GM11168 (cell line): ENCODE data around the gene FERMT2.

Source experiments
- in situ Hi-C: fragments of 300-500 bp; cut with MboI; formaldehyde crosslinking; loops from one replicate; pipeline ENCODE4 v1.12.0; 2022; ENCODE audit warnings: low sequenced_read_pairs; ENCODE audit not compliant: unreplicated experiment

FERMT2 gene

GRCh38 chr14:52950898-52951680 is at the start of gene FERMT2:
TSS of gene FERMT2 (minus strand) at chr14:52951050. CDS start at chr14:52950568, 482 bp downstream.
- in situ Hi-C loops, result no loop called here

- in situ Hi-C loops, result no loop called here
Observed at GRCh38 chr14:52998376-52999015, 47.6 kb upstream of the FERMT2 start.

- in situ Hi-C loops, result no loop called here
Observed at GRCh38 chr14:52996493-52996892, 45.6 kb upstream of the FERMT2 start.

GRCh38 chr14:52995998-52996397 is 45.1 kb upstream of the FERMT2 start:
- in situ Hi-C loops, result no loop called here

GRCh38 chr14:52992236-52992870 is 41.5 kb upstream of the FERMT2 start:
- in situ Hi-C loops, result no loop called here

- in situ Hi-C loops, result no loop called here
Observed at GRCh38 chr14:52988139-52988538, 37.3 kb upstream of the FERMT2 start.

- in situ Hi-C loops, result no loop called here
Observed at GRCh38 chr14:52987514-52987913, 36.7 kb upstream of the FERMT2 start.

GRCh38 chr14:52987042-52987441 is 36.2 kb upstream of the FERMT2 start:
- in situ Hi-C loops, result no loop called here

- in situ Hi-C loops, result loop anchor here (10.0 kb wide), 1 partner anchor 293 kb away; no protein-coding TSS in a partner anchor
Observed at GRCh38 chr14:52977798-52978197, 26.9 kb upstream of the FERMT2 start.

GRCh38 chr14:52974406-52974805 is 23.6 kb upstream of the FERMT2 start:
- in situ Hi-C loops, result loop anchor here (10.0 kb wide), 1 partner anchor 290 kb away; no protein-coding TSS in a partner anchor

GRCh38 chr14:52961060-52961639 is 10.3 kb upstream of the FERMT2 start:
- in situ Hi-C loops, result loop anchor here (5.0 kb wide), 1 partner anchor 134 kb away; no protein-coding TSS in a partner anchor

- in situ Hi-C loops, result loop anchor here (5.0 kb wide), 1 partner anchor 133 kb away; no protein-coding TSS in a partner anchor
Observed at GRCh38 chr14:52960627-52961026, 9.8 kb upstream of the FERMT2 start.

GRCh38 chr14:52954346-52955214 is 3.7 kb upstream of the FERMT2 start:
- in situ Hi-C loops, result no loop called here

- in situ Hi-C loops, result no loop called here
Observed at GRCh38 chr14:52951681-52952554, 1.1 kb upstream of the FERMT2 start.

- in situ Hi-C loops, result no loop called here
Observed at GRCh38 chr14:52950410-52950897, 396 bp downstream of the FERMT2 start.

GRCh38 chr14:52949711-52950409 is 990 bp downstream of the FERMT2 start:
- in situ Hi-C loops, result no loop called here

GRCh38 chr14:52949249-52949648 is 1.6 kb downstream of the FERMT2 start:
- in situ Hi-C loops, result no loop called here

GRCh38 chr14:52948836-52949235 is 2.0 kb downstream of the FERMT2 start:
- in situ Hi-C loops, result no loop called here
